Tibial artery (tissue), 4 donors: ENCODE measurements around the gene IFIT1B.
A peak's percentile ranks its signal among the peaks of the same experiment; 100 is the strongest.

Experiments used
- DNase-seq, 2 donors: peaks; one replicate each; pipeline ENCODE4 v3.0.0-alpha.2; 2019
- H3K27ac ChIP-seq, 2 donors: fragments of 200-600 bp; sonication (generic) in 1 of 2; 1 replicate in 1 of 2; 2 replicates in 1 of 2; pipeline ENCODE4 v1.5.1; 2018 to 2019; ENCODE audit warnings: mild to moderate bottlenecking in 1 of 2
- H3K27me3 ChIP-seq, 2 donors: fragments of 200-600 bp; sonication (generic) in 1 of 2; one replicate each; pipeline versions ENCODE4 v1.5.1 to v1.6.0; 2016 to 2019
- H3K36me3 ChIP-seq, 3 donors: fragments of 200-600 bp; sonication (generic) in 2 of 3; one replicate each; pipeline ENCODE4 v1.5.1; 2016 to 2019; ENCODE audit warnings: mild to moderate bottlenecking in 2 of 3
- H3K4me1 ChIP-seq, 4 donors: fragments of 200-600 bp; sonication (generic) in 2 of 4; 1 replicate in 3 of 4; 2 replicates in 1 of 4; pipeline ENCODE4 v1.5.1; 2016 to 2019
- H3K4me3 ChIP-seq, 2 donors: fragments of 200-600 bp; sonication (generic) in 1 of 2; 1 replicate in 1 of 2; 2 replicates in 1 of 2; pipeline ENCODE4 v1.5.1; 2018 to 2019; ENCODE audit warnings: mild to moderate bottlenecking in 2 of 2
- H3K9me3 ChIP-seq, 3 donors: fragments of 200-600 bp; sonication (generic) in 1 of 3; one replicate each; pipeline ENCODE4 v1.5.1; 2016 to 2019
- intact Hi-C: fragments of 100-400 bp; cut with DNase I; formaldehyde crosslinking; loops from one replicate; pipeline ENCODE4 v1.15.0; 2023; ENCODE audit warnings: low total_unique reads
- TF ChIP-seq, protein P1 (sequence below), 2 experiments: fragments of 200-600 bp in 1 of 2; fragments of 450-650 bp in 1 of 2; IDR thresholded peaks; one replicate each; pipeline ENCODE4 v1.5.1; 2017 to 2019; ENCODE audit warnings: antibody characterized with exemption in 2 of 2, mild to moderate bottlenecking in 1 of 2, moderate library complexity in 1 of 2

The IFIT1B gene

GRCh38 chr10:89414146-89414878, 36.5 kb downstream of the IFIT1B start, which contains the start of gene IFIT5:
TSS of gene IFIT5 (plus strand) at chr10:89414568. CDS start at chr10:89414799, 231 bp downstream.
- peak; percentile 73 to 83 for DNase-seq
- H3K4me3 ChIP-seq, result peak within 1 kb of the TSS; percentile 70 to 91
- intact Hi-C loops, result no loop called here
- no peaks in the 10 kb centered on the region for H3K9me3 ChIP-seq
- peaks cover 4 to 11% (median 10%) of the 10 kb centered on the region in 3 donors for H3K36me3 ChIP-seq
- TF ChIP-seq, protein P1, sequence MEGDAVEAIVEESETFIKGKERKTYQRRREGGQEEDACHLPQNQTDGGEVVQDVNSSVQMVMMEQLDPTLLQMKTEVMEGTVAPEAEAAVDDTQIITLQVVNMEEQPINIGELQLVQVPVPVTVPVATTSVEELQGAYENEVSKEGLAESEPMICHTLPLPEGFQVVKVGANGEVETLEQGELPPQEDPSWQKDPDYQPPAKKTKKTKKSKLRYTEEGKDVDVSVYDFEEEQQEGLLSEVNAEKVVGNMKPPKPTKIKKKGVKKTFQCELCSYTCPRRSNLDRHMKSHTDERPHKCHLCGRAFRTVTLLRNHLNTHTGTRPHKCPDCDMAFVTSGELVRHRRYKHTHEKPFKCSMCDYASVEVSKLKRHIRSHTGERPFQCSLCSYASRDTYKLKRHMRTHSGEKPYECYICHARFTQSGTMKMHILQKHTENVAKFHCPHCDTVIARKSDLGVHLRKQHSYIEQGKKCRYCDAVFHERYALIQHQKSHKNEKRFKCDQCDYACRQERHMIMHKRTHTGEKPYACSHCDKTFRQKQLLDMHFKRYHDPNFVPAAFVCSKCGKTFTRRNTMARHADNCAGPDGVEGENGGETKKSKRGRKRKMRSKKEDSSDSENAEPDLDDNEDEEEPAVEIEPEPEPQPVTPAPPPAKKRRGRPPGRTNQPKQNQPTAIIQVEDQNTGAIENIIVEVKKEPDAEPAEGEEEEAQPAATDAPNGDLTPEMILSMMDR (IDR thresholded peaks at IDR 0.05), result no peak
- H3K27ac ChIP-seq, result peak within 1 kb of the TSS; percentile 88 to 92
- peaks cover 0 to 40% (median 15%) of the 10 kb centered on the region in 4 donors for H3K4me1 ChIP-seq
- no peaks in the 10 kb centered on the region for H3K27me3 ChIP-seq

- Histone ChIP-seq H3K27me3 (no peaks in the 10 kb centered on the region), H3K4me3 (peak overlapping the region; percentile 70 to 91), H3K36me3 (peaks cover 4 to 11% (median 11%) of the 10 kb centered on the region in 3 donors), H3K9me3 (no peaks in the 10 kb centered on the region), H3K27ac (peak overlapping the region; percentile 88 to 92), H3K4me1 (peaks cover 0 to 46% (median 15%) of the 10 kb centered on the region in 4 donors)
- DNase-seq, result peak; percentile 55 to 73
- TF ChIP-seq, protein P1 (IDR thresholded peaks at IDR 0.05), result peak in 1 of 2 experiments; percentile 24
- intact Hi-C loops, result no loop called here
Measured at GRCh38 chr10:89414879-89415821, 37.3 kb downstream of the IFIT1B start.

- H3K27ac ChIP-seq, result no peak overlapping the region
- peaks cover 0 to 46% (median 15%) of the 10 kb centered on the region in 4 donors for H3K4me1 ChIP-seq
- H3K27me3 ChIP-seq, result no peaks in the 10 kb centered on the region
- intact Hi-C loops, result no loop called here
- H3K4me3 ChIP-seq, result no peak overlapping the region
- DNase-seq, result no peak
- H3K9me3 ChIP-seq, result no peaks in the 10 kb centered on the region
- peaks cover 4 to 22% (median 11%) of the 10 kb centered on the region in 3 donors for H3K36me3 ChIP-seq
- TF ChIP-seq, protein P1 (IDR thresholded peaks at IDR 0.05), result no peak
Measured at GRCh38 chr10:89416465-89416864, 38.6 kb downstream of the IFIT1B start.

- no peak overlapping the region for H3K27ac ChIP-seq
- H3K4me3 ChIP-seq, result no peak overlapping the region
Measured at GRCh38 chr10:89419548-89419947, 41.7 kb downstream of the IFIT1B start.

GRCh38 chr10:89421018-89421476, 43.2 kb downstream of the IFIT1B start:
- DNase-seq, result no peak
- TF ChIP-seq, protein P1 (IDR thresholded peaks at IDR 0.05), result no peak
- peaks cover 4 to 24% (median 11%) of the 10 kb centered on the region in 3 donors for H3K36me3 ChIP-seq
- intact Hi-C loops, result loop anchor here (10.0 kb wide), 1 partner anchor 284 kb away; the partner anchor contains the start of gene KIF20B
- H3K4me3 ChIP-seq, result no peak overlapping the region
- peaks cover 0 to 35% (median 8%) of the 10 kb centered on the region in 4 donors for H3K4me1 ChIP-seq
- no peak overlapping the region for H3K27ac ChIP-seq
- no peaks in the 10 kb centered on the region for H3K27me3 ChIP-seq
- H3K9me3 ChIP-seq, result no peaks in the 10 kb centered on the region

More at GRCh38 chr10:89419548-89419947, 41.7 kb downstream of the IFIT1B start:
- Histone ChIP-seq H3K9me3 (no peaks in the 10 kb centered on the region), H3K27me3 (no peaks in the 10 kb centered on the region), H3K4me1 (peaks cover 0 to 39% (median 15%) of the 10 kb centered on the region in 4 donors), H3K36me3 (peaks cover 4 to 24% (median 11%) of the 10 kb centered on the region in 3 donors)
- intact Hi-C loops, result no loop called here
- TF ChIP-seq, protein P1 (IDR thresholded peaks at IDR 0.05), result peak; percentile 8 to 15
- no peak for DNase-seq
